HuH-7 (cell line): ENCODE results near the gene RPL31.
A peak's percentile ranks its signal among the peaks of the same experiment; 100 is the strongest.

Experiments
- DNase-seq: peaks from one replicate; pipeline ENCODE4 v3.0.0; 2011; ENCODE audit warnings: low spot score

The RPL31 gene

DNA sequence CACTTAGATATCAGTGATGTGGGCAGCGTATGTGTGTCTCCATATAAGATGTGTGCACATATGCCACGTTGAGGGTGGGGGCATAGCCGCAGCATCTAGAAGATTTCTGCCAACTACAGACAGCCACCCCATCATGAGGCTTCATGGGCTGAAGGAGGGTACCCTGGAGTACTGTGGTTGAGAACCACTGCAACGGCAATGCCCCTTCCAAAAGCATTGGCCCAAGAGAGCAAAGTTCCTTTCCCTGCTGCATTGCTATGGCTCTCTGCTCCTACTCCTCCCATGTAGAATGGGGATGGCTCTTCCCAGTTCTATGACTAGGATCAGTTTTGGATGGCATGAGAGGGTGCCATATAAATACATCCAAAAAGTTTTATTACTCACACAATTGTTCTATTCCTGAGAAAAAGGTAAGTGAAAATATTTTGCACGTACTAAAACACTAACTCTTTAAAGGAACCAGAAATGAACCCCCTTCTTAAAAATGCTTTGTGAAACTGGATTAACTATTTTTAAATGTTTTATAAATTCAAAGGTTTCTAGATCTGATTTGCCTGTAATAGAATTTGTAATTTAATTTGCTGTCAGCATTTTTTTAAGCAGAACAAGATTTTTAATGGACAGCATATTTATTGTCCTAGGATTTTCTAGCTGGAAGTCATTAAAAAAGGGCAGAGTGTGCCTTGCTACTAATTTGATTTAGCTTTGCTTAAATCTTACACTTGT lies 4.4 kb upstream of the RPL31 start:
- DNase-seq, result no peak

- DNase-seq, result no peak
These were observed 3.9 kb upstream of the RPL31 start for GRCh38 chr2:100998235-100998573.

GRCh38 chr2:100999995-101000394 lies 2.1 kb upstream of the RPL31 start:
- DNase-seq, result no peak

GRCh38 chr2:101002562-101003277 lies 631 bp downstream of the RPL31 start:
- DNase-seq, result no peak

DNA sequence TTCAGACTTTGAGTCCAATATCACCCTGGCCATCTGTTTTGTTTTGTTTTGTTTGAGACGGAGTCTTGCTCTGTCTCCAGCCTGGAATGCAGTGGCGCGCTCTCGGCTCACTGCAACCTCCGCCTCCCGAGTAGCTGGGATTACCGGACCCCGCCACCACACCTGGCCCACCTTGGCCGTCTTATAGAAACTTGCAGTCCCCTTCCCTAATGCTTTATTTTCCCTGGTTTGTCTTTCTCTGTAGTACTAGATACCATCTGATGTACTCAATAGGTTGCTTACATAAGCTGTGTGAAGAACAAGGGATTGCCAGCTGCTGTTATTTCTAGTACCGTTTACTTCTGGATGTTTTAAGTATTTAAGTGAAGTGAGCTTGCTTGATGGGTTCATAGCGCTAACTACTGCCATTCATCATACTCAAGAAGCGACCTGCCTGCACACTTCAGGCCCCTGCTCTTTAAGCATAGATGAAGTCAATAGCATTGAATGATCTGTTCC lies 1.2 kb downstream of the RPL31 start:
- DNase-seq, result no peak

DNA sequence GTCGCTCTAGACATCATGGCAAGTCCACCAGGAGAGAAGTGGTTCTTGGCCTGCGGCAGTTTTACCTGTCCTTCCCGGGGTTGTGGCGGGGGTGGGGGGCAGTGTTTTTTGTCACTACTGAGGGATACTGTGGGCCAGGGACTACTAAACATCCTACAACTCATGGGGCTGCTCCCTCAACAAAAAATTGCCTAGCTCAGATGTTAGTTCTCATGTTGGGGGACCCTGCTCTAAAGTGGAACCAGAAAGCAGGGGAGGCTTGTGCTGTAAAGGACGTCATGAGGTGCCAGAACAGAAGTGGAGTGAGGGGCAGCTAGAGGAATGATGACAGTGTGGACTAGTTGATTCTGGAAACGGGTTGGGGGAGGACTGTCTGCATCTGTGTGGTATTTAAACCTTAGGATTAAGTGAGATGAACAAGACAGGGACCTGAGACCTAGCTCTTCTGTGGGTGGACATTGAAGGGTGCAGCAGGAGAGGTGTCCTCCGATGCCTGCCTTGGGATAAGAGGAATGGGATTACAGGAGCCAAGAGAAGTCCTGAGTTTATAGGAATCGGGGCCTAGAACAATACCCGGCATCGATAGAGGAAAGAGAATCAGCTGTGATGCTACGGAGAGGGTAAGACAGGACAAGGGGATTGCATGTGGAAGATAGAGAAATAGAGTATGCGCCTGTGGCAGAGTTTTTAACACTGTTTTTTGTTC lies 2.7 kb downstream of the RPL31 start:
- no peak for DNase-seq

DNA sequence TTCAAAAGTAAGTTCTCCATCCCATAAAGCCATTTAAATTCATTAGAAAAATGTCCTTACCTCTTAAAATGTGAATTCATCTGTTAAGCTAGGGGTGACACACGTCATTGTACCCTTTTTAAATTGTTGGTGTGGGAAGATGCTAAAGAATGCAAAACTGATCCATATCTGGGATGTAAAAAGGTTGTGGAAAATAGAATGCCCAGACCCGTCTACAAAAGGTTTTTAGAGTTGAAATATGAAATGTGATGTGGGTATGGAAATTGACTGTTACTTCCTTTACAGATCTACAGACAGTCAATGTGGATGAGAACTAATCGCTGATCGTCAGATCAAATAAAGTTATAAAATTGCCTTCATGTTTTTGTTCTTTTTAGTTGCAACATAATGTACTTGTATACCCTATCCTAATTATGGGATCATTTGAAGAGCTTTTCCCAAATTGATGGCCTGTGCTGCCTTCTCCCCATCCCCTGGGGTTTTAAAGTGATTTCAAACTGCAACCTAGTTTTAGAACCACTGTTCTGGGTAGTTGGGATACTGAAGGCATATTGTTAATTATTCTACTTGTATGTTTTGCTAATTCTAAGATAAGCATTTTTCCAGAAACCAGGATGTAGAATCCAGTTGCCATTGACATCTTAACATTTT lies 4.1 kb downstream of the RPL31 start:
- no peak for DNase-seq

DNA sequence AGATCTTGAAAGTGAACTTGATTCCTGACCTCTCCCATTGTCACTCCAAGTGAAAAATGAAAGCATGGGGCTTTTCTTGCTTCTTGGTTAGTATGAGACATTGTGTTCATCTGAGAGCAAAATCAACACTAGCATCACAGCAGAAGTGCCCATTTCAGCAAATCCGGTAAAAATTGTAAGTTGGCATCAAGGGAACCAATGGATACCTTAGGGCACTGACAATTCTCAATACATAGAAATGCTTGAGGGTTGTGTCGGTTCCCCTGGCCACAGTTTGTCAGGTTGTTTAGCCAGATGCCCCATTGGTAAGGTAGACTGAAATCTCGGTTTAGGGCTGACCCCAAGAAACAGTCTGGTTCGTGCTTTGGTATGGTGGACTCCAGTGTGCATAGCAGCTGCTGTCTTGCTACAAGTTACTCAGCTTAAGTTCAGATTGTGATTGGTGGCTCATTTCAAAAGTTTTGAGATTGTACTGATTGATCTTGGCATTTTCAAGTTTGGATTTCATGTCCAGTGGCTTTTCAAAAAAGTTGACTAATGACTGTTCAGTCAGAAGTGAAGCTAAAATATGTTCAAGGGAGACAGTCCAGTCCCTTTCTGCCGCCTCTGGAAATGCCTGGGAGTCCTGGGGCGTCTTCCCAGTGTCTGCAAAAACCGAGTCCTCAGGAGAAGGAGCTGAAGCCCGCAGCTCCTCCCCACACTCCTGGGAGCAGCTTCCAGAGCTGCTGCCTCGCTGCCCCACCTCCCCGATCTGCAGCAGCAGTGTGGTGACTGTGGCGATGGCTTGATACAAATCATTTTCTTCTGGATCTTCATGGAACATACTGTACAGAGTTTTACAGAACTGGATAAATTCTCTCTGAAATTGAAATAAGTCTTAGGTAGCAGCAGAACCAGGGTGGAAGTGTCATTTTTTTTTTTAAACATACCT lies 5.6 kb downstream of the RPL31 start:
- DNase-seq, result no peak

DNA sequence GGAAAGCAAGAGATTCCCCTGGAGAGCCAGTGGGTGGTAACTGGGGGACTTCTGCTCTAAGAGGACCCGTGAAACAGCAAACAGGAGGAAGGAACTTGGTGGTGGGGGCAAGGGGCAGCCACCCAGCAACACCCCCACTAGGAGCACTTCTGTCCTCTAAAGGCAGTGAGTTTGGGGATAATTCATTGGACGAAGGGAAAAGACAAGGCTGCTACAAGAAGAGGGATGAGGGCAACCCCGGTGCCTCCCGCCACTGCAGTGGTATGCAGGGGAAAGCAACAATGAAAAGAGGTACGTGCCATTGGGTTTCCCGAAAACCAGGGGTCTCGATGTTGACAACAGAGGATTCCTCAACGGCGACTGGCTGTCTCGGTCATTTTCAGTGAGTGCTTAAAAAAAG lies 9.1 kb downstream of the RPL31 start:
- DNase-seq, result no peak

GRCh38 chr2:101012054-101012705 lies 10.1 kb downstream of the RPL31 start:
- no peak for DNase-seq

GRCh38 chr2:101012706-101013181 lies 10.7 kb downstream of the RPL31 start:
- no peak for DNase-seq

DNA sequence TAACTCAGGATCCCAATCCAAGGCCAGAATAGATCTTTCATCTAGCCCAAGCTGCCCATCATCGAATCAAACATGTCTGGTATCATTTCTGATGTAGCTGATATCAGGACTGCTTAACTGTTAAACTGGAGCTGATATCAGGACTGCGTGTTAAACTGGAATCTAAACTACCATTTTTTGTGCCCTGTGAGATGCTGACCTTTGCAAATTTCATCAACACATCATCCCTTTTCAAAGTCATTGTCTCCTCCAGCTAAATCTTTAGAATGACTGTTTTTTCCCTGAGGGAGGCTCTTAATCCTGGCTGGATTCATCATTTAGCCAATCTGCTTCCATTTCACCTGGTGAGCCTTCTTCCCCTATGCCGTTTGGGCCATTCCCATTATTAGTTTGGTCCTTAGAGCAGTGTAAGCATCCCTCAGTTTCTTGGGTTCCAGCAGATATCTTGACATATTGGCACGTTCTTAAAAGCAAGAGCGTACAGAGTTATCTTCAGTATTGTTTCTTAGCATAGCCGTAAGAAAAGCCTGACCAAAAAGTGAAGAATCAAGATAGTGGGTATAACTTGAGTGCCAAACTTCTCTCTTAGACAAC lies 12.3 kb downstream of the RPL31 start:
- DNase-seq, result no peak

GRCh38 chr2:101017371-101017770 lies 15.3 kb downstream of the RPL31 start:
- no peak for DNase-seq

- DNase-seq, result no peak
These were observed 16.8 kb downstream of the RPL31 start for GRCh38 chr2:101018934-101019333.

- DNase-seq, result no peak
These were observed 20.1 kb downstream of the RPL31 start for GRCh38 chr2:101022221-101022620.

GRCh38 chr2:101023327-101024107 lies 21.4 kb downstream of the RPL31 start:
- no peak for DNase-seq

DNA sequence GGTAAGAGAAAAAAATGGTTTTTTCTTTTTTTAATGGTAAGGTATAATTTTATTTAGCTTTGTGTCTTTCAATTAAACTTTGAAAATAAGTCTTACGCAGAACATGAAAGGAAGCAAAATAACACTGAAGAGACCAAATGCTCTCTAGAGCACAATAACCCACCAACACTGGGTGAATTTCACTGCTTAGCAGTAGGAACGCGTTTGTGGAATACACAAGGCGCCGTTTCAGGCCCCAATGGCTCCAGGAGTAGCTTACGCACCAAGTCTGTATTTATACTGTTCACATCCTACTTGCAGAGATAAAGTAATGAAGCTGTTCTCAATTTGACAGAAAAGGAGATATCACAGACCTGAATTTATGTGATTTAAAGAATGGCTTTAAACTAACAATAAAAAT lies 23.5 kb downstream of the RPL31 start:
- no peak for DNase-seq

GRCh38 chr2:101026253-101026701 lies 24.2 kb downstream of the RPL31 start:
- peak; percentile 50 for DNase-seq

DNA sequence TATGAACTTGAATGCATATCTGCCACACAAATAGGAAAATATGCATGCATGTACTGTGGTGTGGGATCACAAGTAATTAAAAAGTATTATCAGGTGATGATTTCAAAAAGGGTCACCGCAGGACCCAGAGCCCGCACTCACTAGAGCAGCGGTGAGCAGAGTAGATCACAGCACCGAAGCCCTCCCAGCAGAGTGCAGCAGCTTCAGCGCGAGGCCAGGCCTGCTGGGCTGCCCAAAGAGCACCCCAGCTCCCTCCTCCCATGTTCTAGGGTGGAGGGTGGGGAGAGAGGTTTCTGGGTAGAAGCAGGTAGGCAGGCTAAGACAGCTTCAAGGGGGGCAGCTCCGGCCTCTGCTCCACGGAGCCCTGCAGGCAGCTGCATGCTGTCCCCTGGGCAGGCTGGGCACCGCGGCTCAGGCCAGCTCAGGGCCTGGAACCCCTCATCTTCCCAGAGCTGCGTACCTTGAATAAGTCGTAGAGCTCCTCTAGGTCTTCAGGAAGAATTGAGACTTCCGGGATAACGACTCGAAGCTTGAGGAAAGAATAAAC lies 24.9 kb downstream of the RPL31 start:
- no peak for DNase-seq
